H9 (cell line): ENCODE data around the gene SNTG2. TPM values are rescaled to one million over a fixed set of nuclear protein-coding genes. Genes with fewer than 3 reads are reported as not detected.

Experiments used
- DNase-seq: peaks from one replicate; pipeline ENCODE4 v3.0.0-alpha.2; 2017
- H2AFZ ChIP-seq: one replicate; pipeline ENCODE4 v1.6.1; 2013; ENCODE audit warnings: mild to moderate bottlenecking, low read length, control low read depth, moderate library complexity
- H2AK5ac ChIP-seq: 2 replicates; pipeline ENCODE4 v1.6.1; 2013; ENCODE audit warnings: low read length, control low read depth, mixed read lengths; ENCODE audit not compliant: insufficient read length
- H2BK120ac ChIP-seq: one replicate; pipeline ENCODE4 v1.6.1; 2013; ENCODE audit warnings: low read depth, mild to moderate bottlenecking, low read length, control low read depth, inconsistent platforms; ENCODE audit not compliant: poor library complexity, severe bottlenecking
- H2BK12ac ChIP-seq: 2 replicates; pipeline ENCODE4 v1.6.1; 2013; ENCODE audit warnings: low read length, control low read depth, mixed read lengths, low read depth; ENCODE audit not compliant: insufficient read length
- H2BK15ac ChIP-seq: 2 replicates; pipeline ENCODE4 v1.6.1; 2013; ENCODE audit warnings: low read depth, low read length, control low read depth
- H2BK20ac ChIP-seq: one replicate; pipeline ENCODE4 v1.6.1; 2013; ENCODE audit warnings: low read depth, mild to moderate bottlenecking, low read length, control low read depth, inconsistent platforms; ENCODE audit not compliant: poor library complexity, severe bottlenecking
- H2BK5ac ChIP-seq: 2 replicates; pipeline ENCODE4 v1.6.1; 2013; ENCODE audit warnings: low read length, control low read depth, mixed read lengths; ENCODE audit not compliant: insufficient read length
- H3K14ac ChIP-seq: 2 replicates; pipeline ENCODE4 v1.6.1; 2013; ENCODE audit warnings: low read length, control low read depth; ENCODE audit not compliant: insufficient read depth
- H3K18ac ChIP-seq: 2 replicates; pipeline ENCODE4 v1.6.1; 2013; ENCODE audit warnings: low read depth, mild to moderate bottlenecking, mixed read lengths, low read length, control low read depth; ENCODE audit not compliant: insufficient read length
- H3K23ac ChIP-seq: 2 replicates; pipeline ENCODE4 v1.6.1; 2013; ENCODE audit warnings: low read length, control low read depth, mixed read lengths, low read depth; ENCODE audit not compliant: insufficient read length
- H3K23me2 ChIP-seq: 2 replicates; pipeline ENCODE4 v1.6.1; 2013; ENCODE audit warnings: low read depth, mild to moderate bottlenecking, mixed read lengths, low read length, control low read depth; ENCODE audit not compliant: insufficient read length, poor library complexity, severe bottlenecking
- H3K27ac ChIP-seq: 2 replicates; pipeline ENCODE4 v1.5.1; 2013; ENCODE audit warnings: low read length, control low read depth, mixed read lengths, low read depth; ENCODE audit not compliant: insufficient read length
- H3K27me3 ChIP-seq: 2 replicates; pipeline ENCODE4 v1.6.1; 2013; ENCODE audit warnings: low read length, control low read depth, inconsistent platforms; ENCODE audit not compliant: insufficient read depth
- H3K4ac ChIP-seq: 2 replicates; pipeline ENCODE4 v1.6.1; 2013; ENCODE audit warnings: low read depth, mild to moderate bottlenecking, control low read depth, inconsistent platforms, low read length, moderate library complexity
- H3K4me1 ChIP-seq: 2 replicates; pipeline ENCODE4 v1.6.1; 2013; ENCODE audit warnings: low read length, control low read depth, inconsistent platforms; ENCODE audit not compliant: insufficient read depth
- H3K4me2 ChIP-seq: 2 replicates; pipeline ENCODE4 v1.6.1; 2013; ENCODE audit warnings: low read length, control low read depth, mixed read lengths; ENCODE audit not compliant: insufficient read length, insufficient read depth
- H3K56ac ChIP-seq: 2 replicates; pipeline ENCODE4 v1.6.1; 2013; ENCODE audit warnings: low read depth, mild to moderate bottlenecking, mixed read lengths, low read length, control low read depth; ENCODE audit not compliant: insufficient read length
- H3K79me1 ChIP-seq: 2 replicates; pipeline ENCODE4 v1.6.1; 2013; ENCODE audit warnings: low read depth, mild to moderate bottlenecking, moderate library complexity, low read length, control low read depth, inconsistent platforms; ENCODE audit not compliant: insufficient read depth, poor library complexity, severe bottlenecking
- H3K79me2 ChIP-seq: 2 replicates; pipeline ENCODE4 v1.6.1; 2013; ENCODE audit warnings: low read length, control low read depth, inconsistent platforms; ENCODE audit not compliant: insufficient read depth
- H3K9ac ChIP-seq: 2 replicates; pipeline ENCODE4 v1.6.1; 2013; ENCODE audit warnings: low read length, control low read depth, mixed read lengths; ENCODE audit not compliant: insufficient read length; ENCODE audit errors: extremely low read depth
- H3K9me3 ChIP-seq: one replicate; pipeline ENCODE4 v1.6.1; 2013; ENCODE audit warnings: low read depth, low read length, inconsistent platforms; ENCODE audit not compliant: control insufficient read depth
- H3T11ph ChIP-seq: one replicate; pipeline ENCODE4 v1.6.1; 2013; ENCODE audit warnings: mild to moderate bottlenecking, low read length, control low read depth, inconsistent platforms
- H4K20me1 ChIP-seq: one replicate; pipeline ENCODE4 v1.6.1; 2013; ENCODE audit not compliant: control insufficient read depth, insufficient read length, insufficient read depth
- H4K5ac ChIP-seq: 2 replicates; pipeline ENCODE4 v1.6.1; 2013; ENCODE audit warnings: low read depth, mild to moderate bottlenecking, mixed read lengths, low read length, control low read depth; ENCODE audit not compliant: insufficient read length
- H4K8ac ChIP-seq: replicated peaks from 2 replicates; pipeline ENCODE4 v1.6.1; 2013; ENCODE audit warnings: low read length, control low read depth, mixed read lengths, low read depth; ENCODE audit not compliant: insufficient read length
- H4K91ac ChIP-seq: 2 replicates; pipeline ENCODE4 v1.6.1; 2013; ENCODE audit warnings: low read depth, mild to moderate bottlenecking, moderate library complexity, mixed read lengths, low read length, control low read depth; ENCODE audit not compliant: insufficient read length
- H3K27ac Mint-ChIP-seq, 3 experiments: 2 replicates in 2 of 3; 3 replicates in 1 of 3; pipeline ENCODE4 v1.8.0; 2020 to 2021; ENCODE audit warnings: mixed read lengths in 3 of 3, mild to moderate bottlenecking in 1 of 3, moderate library complexity in 1 of 3
- H3K27me3 Mint-ChIP-seq: 2 replicates; pipeline ENCODE4 v1.8.0; 2021; ENCODE audit warnings: low read depth, mild to moderate bottlenecking, moderate library complexity, mixed read lengths
- H3K36me3 Mint-ChIP-seq, 3 experiments: 2 replicates in 2 of 3; 3 replicates in 1 of 3; pipeline ENCODE4 v1.8.0; 2020 to 2021; ENCODE audit warnings: low read depth in 3 of 3, mixed read lengths in 3 of 3; ENCODE audit not compliant: insufficient read depth in 1 of 3
- H3K4me1 Mint-ChIP-seq, 2 experiments: 2 replicates each; pipeline ENCODE4 v1.8.0; 2020; ENCODE audit warnings: mixed read lengths in 2 of 2
- H3K4me3 Mint-ChIP-seq, 2 experiments: 2 replicates in 1 of 2; 3 replicates in 1 of 2; pipeline ENCODE4 v1.8.0; 2020 to 2021; ENCODE audit warnings: mild to moderate bottlenecking in 2 of 2, mixed read lengths in 2 of 2, moderate library complexity in 1 of 2
- H3K9me3 Mint-ChIP-seq, 2 experiments: 2 replicates in 1 of 2; 3 replicates in 1 of 2; pipeline ENCODE4 v1.8.0; 2020; ENCODE audit warnings: mild to moderate bottlenecking in 2 of 2, mixed read lengths in 2 of 2, moderate library complexity in 1 of 2
- WGBS: extraction: QIAGEN DNeasy Blood & Tissue Kit; methylation state at CpG from one replicate; pipeline ENCODE4 v1.1.7; 2013; ENCODE audit warnings: missing lambda C conversion rate, low lambda C conversion rate, mixed read lengths; ENCODE audit not compliant: insufficient read length; ENCODE audit errors: extremely low coverage; 5-methylcytosine and 5-hydroxymethylcytosine counted together
- total RNA-seq: library from RNA; stranded (reverse); gene quantifications from 2 replicates; pipeline ENCODE4 v1.2.1, GENCODE V29; 2021
- TF ChIP-seq, protein P1 (sequence below): fragments of 200-600 bp; sonication (generic); conservative IDR thresholded peaks from 3 replicates; pipeline ENCODE4 v1.8.0; 2021; ENCODE audit warnings: antibody characterized with exemption, mild to moderate bottlenecking

The SNTG2 gene
- total RNA-seq, 1 experiment from 2014 or later: 13.2 TPM

DNA sequence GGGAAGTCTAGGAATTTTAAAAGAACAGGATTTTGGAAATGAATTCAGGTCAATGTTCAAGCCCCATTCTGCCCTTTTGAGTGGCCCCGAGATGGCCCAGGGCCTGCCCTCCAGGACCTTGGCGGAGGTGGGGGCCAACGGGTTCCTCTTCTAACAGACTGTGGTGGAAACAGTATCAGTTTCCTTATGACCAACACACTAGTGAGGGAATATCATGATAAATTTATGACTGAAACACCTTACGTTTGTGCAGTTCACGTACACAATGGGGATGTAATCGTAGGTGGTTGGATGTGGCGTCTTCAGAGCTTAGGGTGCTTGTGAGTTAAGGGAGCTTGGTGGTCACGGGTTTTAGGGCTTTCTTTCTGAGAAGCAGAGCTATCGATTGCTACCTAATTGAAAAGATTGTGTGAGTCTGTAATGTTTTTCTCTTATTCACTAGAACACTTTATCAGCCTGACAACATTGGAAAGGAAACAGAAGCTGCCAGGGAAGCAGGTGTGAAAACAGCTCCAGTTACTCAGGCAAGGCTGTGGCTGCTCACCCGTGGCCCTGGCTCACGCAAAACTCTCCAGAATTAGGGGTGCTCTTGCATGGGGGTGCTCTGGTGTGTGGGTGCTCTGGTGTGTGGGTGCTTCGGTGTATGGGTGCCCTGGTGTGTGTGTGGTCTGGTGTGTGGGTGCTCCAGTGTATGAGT is 165.3 kb downstream of the SNTG2 start:
- no peak overlapping the region for H2BK5ac ChIP-seq
- no peak overlapping the region for H4K91ac ChIP-seq
- no peaks in the 10 kb centered on the region for H3K4me1 ChIP-seq
- TF ChIP-seq, protein P1, sequence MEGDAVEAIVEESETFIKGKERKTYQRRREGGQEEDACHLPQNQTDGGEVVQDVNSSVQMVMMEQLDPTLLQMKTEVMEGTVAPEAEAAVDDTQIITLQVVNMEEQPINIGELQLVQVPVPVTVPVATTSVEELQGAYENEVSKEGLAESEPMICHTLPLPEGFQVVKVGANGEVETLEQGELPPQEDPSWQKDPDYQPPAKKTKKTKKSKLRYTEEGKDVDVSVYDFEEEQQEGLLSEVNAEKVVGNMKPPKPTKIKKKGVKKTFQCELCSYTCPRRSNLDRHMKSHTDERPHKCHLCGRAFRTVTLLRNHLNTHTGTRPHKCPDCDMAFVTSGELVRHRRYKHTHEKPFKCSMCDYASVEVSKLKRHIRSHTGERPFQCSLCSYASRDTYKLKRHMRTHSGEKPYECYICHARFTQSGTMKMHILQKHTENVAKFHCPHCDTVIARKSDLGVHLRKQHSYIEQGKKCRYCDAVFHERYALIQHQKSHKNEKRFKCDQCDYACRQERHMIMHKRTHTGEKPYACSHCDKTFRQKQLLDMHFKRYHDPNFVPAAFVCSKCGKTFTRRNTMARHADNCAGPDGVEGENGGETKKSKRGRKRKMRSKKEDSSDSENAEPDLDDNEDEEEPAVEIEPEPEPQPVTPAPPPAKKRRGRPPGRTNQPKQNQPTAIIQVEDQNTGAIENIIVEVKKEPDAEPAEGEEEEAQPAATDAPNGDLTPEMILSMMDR: no peak
- Mint-ChIP-seq H3K4me3 (no peak overlapping the region), H3K4me1 (no peaks in the 10 kb centered on the region), H3K9me3 (peaks cover 40 to 47% of the 10 kb centered on the region in 2 experiments), H3K27me3 (no peaks in the 10 kb centered on the region; the same call in 1 of the 2 replicates), H3K27ac (no peak overlapping the region), H3K36me3 (peaks cover 52 to 79% (median 68%) of the 10 kb centered on the region in 3 experiments)
- no peak for DNase-seq
- H2BK120ac ChIP-seq: no peak overlapping the region
- H3K23ac ChIP-seq: no peak overlapping the region
- no peak overlapping the region for H3K9ac ChIP-seq
- H3K27ac ChIP-seq: no peak overlapping the region
- H2BK20ac ChIP-seq: no peak overlapping the region
- H4K20me1 ChIP-seq: no peaks in the 10 kb centered on the region
- H3T11ph ChIP-seq: no peak overlapping the region
- H3K23me2 ChIP-seq: no peaks in the 10 kb centered on the region
- H4K5ac ChIP-seq: no peak overlapping the region
- no peak overlapping the region for H3K4me2 ChIP-seq
- H2AFZ ChIP-seq: no peak overlapping the region
- no peak overlapping the region for H2BK12ac ChIP-seq
- no peak overlapping the region for H3K4ac ChIP-seq
- no peak overlapping the region for H2BK15ac ChIP-seq
- peaks cover 17% of the 10 kb centered on the region for H3K9me3 ChIP-seq
- WGBS: no CpG with 5 or more reads among the region's 12 CpGs
- H3K27me3 ChIP-seq: no peaks in the 10 kb centered on the region
- H3K14ac ChIP-seq: no peak overlapping the region
- H3K79me1 ChIP-seq: no peaks in the 10 kb centered on the region
- H3K79me2 ChIP-seq: no peaks in the 10 kb centered on the region
- no peak overlapping the region for H4K8ac ChIP-seq
- H2AK5ac ChIP-seq: no peak overlapping the region
- no peak overlapping the region for H3K56ac ChIP-seq
- no peak overlapping the region for H3K18ac ChIP-seq
